ENCODE results near the gene IL17RD.

The IL17RD gene

DNA sequence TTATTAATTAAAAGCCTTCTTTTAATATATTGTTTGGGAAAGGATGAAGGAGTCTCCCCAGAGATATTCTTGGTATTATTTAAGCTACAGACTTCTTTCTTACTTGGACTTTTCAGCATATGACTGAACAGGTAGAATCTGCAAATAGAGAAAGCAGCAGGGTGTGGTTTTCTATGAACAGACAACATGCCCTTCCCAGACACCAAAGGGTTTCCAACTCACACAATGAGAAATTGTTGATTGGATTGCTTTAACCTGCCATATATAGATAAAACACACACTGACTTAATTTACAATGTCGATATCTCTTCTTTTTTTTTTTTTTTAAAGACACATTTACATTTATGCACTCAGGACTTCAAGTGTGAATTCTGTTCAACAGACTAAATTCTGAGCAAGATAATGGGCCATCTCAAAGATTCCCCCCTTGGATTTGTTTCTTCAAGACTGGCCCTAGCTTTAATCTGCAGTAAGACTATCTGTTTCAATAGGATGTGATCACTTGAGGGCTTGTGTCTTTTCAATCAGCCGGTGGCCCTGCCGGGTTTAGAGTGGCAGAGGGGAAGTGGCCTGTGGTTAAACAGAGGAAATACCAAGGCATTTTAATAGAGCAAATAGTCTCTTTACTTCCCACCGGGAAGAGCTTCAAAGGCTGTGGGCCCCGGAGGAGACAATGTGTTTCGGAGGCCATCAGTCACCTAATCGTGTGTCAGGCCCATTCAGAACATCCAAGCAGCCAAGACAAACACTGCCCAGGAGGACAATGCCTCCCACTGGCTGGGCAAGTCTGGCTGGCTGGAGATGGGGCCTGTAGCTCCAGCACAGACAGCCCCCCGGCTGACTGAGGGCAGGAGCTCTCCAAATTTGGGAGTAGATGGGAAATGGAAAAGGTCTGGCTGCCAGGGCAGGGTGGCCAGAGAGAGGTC is 6.1 kb downstream of the IL17RD start:
- no peak for DNase-seq (ENCODE audit: low read depth in 3 of 3)

DNA sequence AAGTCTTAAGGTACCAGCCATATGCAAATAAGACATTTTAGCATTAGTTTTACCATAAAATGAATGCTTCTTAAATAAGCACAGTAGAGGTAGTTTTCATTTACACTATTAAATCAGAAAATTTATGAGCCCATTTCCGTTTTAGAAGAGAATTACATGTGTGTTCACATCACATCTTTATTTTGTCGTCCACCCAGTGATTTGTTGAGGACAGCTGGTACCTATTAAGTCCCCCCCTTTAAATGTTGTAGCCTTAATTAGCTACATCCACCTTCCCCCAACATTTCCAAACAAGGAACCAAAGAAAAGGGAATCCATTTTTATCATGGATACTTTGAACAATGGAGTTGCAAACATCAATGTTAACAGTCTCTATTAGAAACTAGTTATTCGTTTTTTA is 6.8 kb downstream of the IL17RD start:
- no peak for DNase-seq (ENCODE audit: low read depth in 3 of 3)

DNA sequence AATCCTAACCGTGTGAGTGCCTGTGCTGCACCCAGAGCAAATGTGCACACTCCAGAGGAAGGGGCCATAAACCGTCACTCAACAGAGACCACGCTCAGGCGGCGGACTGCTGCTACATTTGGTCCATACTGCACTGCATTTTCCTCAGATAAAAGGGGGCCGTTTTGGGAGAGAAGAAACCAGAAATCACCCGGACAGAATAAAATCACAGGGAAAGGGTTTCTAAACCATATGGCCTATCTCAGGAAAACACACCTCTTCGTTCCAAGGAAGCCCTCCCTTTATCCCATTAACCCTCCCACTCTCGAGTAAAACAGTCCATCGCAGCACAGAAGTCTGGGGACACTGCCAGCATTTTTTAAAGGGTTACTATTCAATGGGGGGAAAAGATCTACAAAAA is 7.6 kb downstream of the IL17RD start:
- DNase-seq (ENCODE audit: low read depth in 3 of 3), result no peak

DNA sequence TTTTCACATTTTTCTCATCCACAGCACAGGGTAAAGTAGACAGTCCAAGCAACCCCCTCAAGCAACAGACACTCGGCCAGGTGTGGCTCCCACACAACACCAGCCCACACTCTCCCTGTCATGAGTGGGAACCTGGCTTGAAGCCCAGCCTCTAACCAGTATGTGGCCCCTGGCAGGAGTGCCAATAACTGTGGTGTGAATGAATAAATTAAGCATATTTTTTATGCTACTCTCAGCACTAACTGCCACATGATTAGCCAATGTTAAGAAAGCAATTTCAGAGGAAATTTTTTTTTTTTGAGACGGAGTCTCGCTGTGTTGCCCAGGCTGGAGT is 9.9 kb downstream of the IL17RD start:
- DNase-seq (ENCODE audit: low read depth in 3 of 3), result no peak

DNA sequence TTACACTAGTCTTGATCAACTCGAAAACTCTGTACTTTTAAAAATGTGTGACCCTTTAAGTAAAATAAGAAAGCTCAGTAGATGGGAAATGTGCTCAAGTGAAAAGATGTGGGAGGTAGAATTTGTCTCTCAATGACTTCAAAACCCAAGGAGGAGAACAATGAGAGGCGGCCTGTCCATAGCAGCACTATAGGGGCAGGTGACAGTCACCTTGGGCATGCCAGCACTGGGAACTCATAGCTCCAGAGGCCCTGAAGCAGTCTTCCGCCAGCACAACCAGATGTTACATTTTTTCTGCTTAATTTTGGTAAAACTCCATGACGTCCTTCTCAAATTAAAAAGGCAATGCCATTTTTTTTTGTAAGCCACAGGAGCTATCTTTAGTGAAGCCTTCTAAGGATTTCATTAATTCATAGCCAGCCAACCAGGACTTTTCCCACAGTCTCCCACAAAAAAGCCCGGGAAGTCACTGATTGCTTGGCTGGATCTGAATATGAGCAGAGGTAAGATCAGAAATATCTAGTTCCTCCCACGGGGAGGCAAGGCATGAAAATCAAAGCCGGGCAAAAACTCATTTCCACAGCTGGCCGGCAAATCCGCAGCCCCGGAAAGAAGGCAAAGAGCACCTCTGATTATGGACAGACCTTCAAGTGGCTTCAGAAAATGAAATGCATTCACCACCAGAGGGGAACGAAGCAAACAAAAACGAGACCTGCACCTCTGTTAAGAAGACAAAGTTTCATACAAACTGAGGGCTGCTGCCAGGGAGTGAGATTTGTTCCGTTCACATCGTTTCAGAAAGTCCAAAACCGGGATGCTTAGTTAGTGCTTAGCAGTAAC is 10.5 kb downstream of the IL17RD start:
- DNase-seq (ENCODE audit: low read depth in 3 of 3), result no peak

DNA sequence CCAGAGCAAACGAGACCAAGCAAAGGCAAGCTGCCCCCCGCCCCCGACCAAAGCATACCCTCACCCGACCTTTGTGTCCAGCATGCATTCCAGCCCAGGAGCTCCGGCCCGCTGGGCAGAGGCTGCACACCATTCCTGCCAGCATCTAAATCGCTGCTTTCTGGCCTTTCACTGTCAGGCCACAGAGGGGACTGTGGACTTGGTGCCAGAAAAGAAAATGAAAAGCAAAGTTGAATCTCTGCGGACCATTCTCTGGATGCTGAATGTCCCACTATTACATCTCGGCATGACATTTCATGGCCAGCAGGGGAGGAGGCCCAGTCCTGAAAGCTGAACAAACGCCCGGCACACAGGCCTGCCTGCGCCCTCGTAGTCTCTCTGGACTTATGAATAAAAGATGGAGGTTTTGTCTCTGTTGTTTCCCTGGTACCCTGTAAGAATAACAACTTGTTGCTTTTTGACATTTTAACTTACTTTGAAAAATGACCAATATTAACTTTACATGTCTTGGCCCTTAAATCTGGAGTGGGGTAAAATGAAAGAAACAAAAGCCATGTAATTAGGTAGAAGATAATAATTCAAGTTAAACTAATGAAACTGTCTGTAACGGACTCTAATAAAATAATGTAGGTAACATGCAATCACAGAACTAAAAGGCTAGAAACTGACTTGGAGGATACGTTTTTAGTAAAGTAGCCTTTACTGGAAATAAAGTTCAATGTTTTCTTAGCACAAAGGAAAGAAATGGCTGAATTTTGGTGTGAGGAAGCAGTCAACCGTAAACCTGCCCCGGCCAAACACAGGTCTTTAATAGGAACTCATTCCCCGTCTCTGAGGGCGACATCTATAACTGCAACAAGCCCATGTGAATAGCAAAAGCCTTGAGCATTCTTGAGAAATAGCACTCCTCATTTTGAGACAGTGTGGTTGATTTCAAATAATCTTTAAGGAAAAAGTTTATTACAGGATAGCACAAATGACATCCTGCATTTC is 12.7 kb downstream of the IL17RD start:
- DNase-seq (ENCODE audit: low read depth in 3 of 3), result no peak

DNA sequence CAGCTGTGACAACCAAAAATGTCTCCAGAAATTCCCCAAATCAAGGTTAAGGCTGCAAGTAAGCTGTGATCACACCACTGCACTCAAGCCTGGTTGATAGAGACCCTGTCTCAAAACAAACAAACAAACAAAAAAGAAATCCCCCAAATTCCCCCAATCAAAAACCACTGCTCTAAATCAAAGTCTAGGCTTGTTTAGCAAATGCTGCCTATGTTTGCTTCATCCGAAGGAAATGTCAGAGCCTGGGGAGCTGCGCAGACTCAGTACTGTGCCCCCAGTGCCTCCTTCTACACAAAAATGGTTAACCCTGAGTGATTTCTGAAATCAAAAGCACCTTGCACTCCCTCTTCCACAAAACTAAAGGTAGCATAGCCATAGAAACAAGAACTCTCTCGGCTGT is 13.4 kb downstream of the IL17RD start:
- DNase-seq (ENCODE audit: low read depth in 3 of 3), result no peak

DNA sequence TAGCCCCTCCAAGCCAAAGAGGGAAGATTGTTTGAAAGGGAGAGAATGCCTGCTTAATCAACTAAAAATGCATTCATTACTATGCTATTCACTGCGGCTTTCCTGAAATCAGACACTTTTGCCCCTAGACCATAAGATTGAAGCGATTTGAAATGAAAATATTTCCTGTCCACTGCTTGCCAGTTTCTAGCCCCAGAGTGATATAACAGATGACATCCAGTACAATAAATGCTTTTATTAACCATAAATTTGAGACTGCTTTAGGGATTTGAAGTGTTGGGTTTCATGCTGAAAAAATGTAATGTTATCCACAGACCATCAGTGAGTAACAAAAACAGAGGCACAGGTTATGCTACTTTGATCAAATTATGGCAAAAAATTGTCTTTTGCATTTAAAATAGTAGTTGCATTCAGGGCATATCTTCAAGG is 14.1 kb downstream of the IL17RD start:
- no peak for DNase-seq (ENCODE audit: low read depth in 3 of 3)

DNA sequence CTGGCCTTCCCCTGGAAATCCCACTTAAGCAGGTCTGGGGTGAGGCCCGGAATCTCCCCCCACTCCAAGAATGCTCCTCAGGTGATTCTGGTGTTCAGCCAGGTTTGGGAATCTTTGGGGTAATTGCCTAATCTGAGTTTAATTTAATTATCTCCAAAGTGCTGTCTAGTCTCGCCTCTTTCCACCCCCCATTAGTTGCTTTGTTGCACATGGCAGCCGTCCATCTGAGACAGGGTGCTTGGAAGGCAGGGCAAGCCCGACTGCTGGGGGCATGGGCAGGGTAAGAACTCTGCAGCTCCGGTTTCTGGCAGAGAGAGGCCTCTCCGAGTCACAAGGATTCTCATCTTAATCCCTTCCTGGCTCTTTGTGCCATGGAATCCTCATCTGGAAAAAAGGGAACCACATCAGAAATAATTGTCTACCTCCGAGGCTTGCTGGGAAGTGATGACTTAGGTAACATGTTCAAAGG is 15.0 kb downstream of the IL17RD start:
- no peak for DNase-seq (ENCODE audit: low read depth in 3 of 3)

DNA sequence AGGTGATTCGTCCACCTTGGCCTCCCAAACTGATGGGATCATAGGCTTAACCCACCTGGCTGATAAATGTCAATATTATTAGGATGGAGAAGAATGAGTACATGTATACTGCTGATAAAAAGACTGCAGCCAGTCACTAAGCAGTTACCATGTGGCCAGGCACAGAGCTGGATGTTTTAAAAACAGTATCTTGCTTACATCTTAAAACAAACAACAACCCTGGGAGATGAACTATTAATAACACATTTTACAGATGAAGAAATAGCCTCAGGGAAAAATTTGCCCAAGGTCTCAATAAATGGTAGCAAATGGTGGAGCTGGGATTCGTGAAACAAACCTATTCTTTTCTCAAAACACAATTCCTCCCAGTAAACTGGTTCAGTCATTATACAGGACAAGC is 18.1 kb downstream of the IL17RD start:
- DNase-seq (ENCODE audit: low read depth in 3 of 3), result no peak

DNA sequence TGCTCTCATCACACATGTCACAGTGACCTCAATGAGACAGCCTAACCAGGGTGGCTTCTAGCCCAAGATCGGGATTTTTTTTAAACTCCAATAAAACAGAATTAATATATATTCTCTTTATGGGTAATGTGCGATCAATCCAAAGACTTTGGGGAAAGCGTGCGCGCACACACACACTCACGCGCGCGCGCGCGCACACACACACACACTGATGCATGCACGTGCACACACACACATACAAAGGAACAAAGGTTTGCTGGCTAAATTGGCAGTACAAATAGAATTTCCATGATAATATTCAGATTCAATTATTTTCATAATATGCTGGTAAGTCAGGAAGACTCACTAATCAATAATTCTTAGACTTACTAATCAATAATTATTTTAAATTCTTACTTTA is 19.3 kb downstream of the IL17RD start:
- no peak for DNase-seq (ENCODE audit: low read depth in 3 of 3)

DNA sequence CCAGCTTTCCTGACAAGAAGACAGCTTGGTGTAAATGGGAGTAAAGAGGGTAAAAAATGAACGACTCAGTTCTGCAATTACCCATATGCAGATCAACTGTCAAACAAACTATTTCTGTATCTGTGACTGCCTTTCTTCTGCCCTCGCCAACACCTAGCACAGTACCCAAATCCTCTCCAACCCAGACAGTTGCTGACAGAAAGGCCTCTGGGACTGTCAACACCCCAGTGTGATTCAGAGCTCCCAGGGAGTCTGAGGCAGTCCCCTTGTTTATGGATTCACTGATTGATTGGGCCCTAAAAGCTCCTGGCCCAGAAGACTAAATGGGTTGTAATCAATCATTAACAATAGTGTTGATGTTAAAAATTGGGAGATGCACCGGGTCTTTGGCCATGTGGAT is 20.2 kb downstream of the IL17RD start:
- DNase-seq (ENCODE audit: low read depth in 3 of 3), result no peak

DNA sequence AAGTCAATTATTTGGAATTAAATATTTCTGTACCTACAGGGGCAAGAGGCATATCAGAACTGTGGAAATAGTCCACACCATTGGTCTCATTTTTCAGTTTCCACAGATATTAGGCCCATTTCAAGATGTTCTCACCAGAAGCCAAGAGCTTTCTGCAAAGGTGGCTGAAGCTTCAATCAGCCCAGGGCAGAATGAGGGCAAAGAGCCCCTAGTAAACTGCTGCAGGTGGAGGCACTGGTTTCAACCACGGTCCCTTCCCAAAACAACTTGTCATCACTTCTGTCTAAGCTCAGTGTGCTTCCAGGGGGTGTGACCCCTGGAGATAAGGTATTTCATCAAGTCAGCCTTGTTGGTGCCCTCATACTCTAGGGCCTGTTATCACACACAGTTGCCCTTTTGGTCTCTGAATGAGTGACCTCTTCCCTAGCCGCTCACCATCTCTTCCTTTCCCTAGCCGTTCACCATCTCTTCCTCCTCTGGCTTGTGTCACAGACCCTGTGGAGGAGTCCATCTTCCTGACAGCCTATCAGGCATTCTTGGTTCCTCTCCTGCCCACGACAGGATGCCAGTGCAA is 21.2 kb downstream of the IL17RD start:
- DNase-seq (ENCODE audit: low read depth in 3 of 3), result no peak

DNA sequence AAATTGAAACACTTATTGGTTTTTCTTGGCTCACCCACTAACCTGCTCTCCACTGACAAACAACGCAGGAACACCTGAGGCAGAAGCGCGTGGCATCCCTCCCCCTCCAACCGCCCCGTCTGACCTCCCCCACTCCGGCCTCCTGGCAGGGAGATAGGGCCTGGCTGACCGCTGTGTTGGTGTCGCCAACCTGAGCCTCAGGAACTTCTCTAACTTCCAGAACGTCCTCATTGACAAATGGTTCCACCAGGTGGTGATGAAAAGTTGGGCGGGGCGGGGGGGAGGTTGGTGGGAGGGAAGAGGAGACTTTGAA is 22.8 kb downstream of the IL17RD start:
- no peak for DNase-seq (ENCODE audit: low read depth in 3 of 3)

DNA sequence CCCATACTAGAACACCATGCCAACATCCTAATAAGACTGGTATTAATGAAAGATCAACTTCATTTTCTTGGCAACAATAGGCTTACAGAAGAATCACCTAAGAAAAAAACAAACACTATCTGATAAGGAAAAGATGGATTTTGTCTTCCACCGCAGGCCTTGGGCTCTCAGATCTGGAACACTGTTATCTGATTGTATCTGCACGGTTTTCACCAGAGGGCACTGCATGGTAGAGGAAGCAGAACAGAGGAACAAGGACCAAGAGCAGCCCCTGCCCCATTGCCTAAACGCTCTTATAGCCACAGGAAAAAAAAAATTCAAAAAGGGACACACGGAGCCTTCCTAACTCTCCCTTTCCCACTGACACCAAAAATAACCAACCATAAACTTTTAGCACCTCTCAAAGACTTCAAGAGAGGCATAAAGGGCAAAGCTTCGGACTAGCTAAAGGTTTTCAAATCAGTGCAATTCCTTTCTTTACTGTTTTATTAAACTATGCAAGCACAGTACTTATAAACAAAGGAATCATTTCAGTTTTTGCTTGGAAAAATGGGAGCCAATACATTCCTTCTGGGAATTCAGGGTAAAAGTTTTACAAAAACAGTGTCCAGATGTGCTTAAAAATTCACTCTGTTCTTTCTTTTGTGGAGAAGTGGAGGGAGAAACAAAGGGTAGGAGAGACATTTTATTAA is 23.3 kb downstream of the IL17RD start:
- no peak for DNase-seq (ENCODE audit: low read depth in 3 of 3)

DNA sequence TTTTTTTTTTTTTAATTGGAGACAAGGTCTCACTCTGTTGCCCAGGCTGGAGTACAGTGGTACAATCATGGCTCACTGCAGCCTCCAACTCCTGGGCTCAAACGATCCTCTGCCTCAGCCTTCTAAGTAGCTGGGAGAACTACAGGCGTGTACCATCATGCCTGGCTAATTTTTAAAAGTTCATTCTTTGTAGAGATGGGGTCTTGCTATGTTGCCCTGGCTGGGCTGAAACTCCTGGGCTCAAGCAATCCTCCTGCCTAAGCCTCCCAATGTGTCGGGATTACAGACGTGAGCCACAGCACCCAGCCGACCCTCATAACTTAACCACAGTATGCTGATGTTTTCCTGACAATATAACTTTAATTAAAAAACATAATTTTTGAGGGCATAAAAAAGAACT is 24.3 kb downstream of the IL17RD start:
- no peak for DNase-seq (ENCODE audit: low read depth in 3 of 3)

DNA sequence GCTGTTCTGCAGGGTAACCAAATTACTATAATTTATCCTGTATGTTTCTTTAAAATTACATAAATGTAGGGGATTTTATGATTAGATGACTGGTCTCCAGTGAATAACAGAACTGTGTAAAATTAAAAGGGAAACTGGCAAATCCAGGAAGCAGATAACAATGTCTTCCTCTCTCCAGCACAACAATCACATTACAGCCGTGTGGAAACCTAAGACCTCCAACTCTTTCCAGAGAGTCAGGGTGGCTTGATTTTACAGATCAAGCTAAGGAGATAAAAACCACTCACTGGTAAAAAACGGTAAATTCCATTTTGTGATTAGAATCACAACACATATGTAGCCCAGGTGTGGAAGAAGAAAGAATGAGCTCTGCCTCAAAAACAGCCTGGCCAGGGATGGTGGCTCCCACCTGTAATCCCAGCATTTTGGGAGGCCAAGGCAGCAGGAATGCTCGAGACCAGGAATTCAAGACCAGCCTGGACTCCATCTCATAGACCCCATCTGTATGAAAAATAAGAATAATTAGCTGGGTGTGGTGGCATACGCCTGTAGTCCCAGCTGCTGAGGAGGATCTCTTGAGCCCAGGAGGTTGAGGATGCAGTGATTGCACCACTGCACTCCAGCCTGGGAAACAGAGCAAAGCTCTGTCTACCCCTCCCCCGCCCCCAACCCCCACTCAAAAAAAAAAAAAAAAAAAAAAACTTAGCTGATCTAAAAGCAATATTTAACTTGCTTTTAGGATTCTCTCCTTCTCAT is 29.0 kb downstream of the IL17RD start:
- DNase-seq (ENCODE audit: low read depth in 3 of 3), result no peak

DNA sequence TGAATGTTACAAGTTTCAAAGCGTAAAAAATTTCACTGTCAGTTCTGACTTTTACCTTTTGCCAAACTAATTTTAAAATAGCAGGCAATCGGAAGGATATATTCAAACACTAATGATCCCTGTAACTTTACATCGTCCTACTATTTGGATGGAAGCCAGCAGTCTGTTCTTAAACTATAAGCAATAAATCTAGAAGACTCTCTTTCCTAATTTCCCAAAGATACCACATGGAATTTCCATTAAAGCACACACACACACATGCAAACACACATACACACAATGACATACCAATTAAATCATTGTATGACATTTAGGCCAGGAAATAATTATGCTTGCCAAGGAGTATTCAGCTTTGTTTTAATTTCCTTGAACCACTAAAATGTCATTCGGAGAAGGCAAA is 32.0 kb downstream of the IL17RD start:
- DNase-seq (ENCODE audit: low read depth in 3 of 3), result no peak

DNA sequence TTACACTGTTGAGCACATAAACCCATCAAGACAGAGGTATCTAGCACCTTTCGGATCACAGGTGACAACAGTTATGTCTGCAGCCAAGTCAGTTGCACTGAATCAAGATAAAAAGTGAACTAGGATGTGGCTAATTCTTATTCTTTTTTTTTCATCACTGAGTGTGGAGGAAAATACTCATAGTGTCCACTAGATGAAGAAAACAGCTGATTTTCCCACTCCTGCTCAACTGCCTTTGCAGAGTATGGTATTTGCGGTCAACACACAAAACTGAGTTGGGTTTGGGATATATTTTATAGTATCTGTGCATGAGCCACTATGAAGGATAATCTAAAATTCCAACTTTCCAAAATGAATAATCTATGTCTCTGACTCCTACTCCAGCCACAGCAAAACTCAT is 32.5 kb downstream of the IL17RD start:
- DNase-seq (ENCODE audit: low read depth in 3 of 3), result no peak

DNA sequence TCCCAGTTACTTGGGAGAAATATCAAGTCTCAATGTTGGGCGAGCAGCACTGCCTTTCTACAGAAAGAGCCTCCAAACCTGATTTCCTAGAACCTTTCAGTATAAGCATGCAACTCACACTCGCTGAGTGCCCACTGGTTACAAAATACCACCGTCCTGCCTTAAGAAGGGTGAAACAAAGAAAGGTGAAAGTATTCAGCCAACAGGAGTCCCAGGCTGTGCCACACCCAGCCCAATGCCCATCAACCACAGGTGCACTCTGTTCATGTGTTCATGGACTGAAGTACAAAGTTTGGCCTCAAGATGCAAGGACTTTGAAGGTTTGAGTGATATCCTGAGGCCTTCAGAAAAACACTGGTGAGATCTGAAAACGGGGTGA is 34.0 kb downstream of the IL17RD start:
- DNase-seq (ENCODE audit: low read depth in 3 of 3), result no peak
